CD4-positive, alpha-beta T cell treated with Interleukin-2 at 100 ng/mL for 4 hours (primary cell): Measurements from ENCODE around the gene PLA2G6.

Experiments used
- DNase-seq: peaks from one replicate; pipeline ENCODE4 v3.0.0-alpha.2; 2020; ENCODE audit warnings: low spot score

Gene PLA2G6

GRCh38 chr22:38181453-38182200, at the start of gene PLA2G6:
TSS of gene PLA2G6 (minus strand) at chr22:38181830. CDS start at chr22:38169426, 12,404 bp downstream.
- peak; percentile 99 for DNase-seq

GRCh38 chr22:38230916-38231315, 49.3 kb upstream of the PLA2G6 start:
- DNase-seq = no peak

- peak; percentile 50 for DNase-seq
Measured at GRCh38 chr22:38230108-38230825, 48.6 kb upstream of the PLA2G6 start.

GRCh38 chr22:38228873-38229740, 47.5 kb upstream of the PLA2G6 start:
- DNase-seq = peak; percentile 49

GRCh38 chr22:38228326-38228872, 46.8 kb upstream of the PLA2G6 start:
- DNase-seq = no peak

GRCh38 chr22:38226853-38227649, 45.4 kb upstream of the PLA2G6 start:
- DNase-seq = no peak

- no peak for DNase-seq
Measured at GRCh38 chr22:38223289-38223960, 41.8 kb upstream of the PLA2G6 start.

GRCh38 chr22:38222797-38223119, 41.1 kb upstream of the PLA2G6 start:
- DNase-seq = no peak

GRCh38 chr22:38221908-38222796, 40.5 kb upstream of the PLA2G6 start:
- DNase-seq = no peak

GRCh38 chr22:38221407-38221806, 39.8 kb upstream of the PLA2G6 start:
- no peak for DNase-seq

- DNase-seq = no peak
Measured at GRCh38 chr22:38220653-38221386, 39.2 kb upstream of the PLA2G6 start.

GRCh38 chr22:38220163-38220562, 38.5 kb upstream of the PLA2G6 start:
- DNase-seq = no peak

GRCh38 chr22:38219632-38220031, 38.0 kb upstream of the PLA2G6 start:
- no peak for DNase-seq

GRCh38 chr22:38218661-38219622, 37.3 kb upstream of the PLA2G6 start:
- DNase-seq = peak; percentile 27

- DNase-seq = no peak
Measured at GRCh38 chr22:38215156-38216038, 33.8 kb upstream of the PLA2G6 start.

GRCh38 chr22:38214302-38215056, 32.8 kb upstream of the PLA2G6 start:
- peak; percentile 86 for DNase-seq
